SK-N-SH (cell line): ENCODE measurements around the gene TESMIN.

Experiments
- CHD2 ChIP-seq: fragments of 150-350 bp; IDR thresholded peaks from 2 replicates; pipeline ENCODE4 v1.6.1; 2018; ENCODE audit warnings: low read length; ENCODE audit not compliant: partially characterized antibody
- CTCF ChIP-seq: fragments of 200-600 bp; sonication (generic); IDR thresholded peaks from 2 replicates; pipeline ENCODE4 v1.6.1; 2017; ENCODE audit warnings: antibody characterized with exemption, mild to moderate bottlenecking, moderate library complexity
- EP300 ChIP-seq, 2 experiments: IDR thresholded peaks; 2 replicates each; pipeline versions ENCODE4 v1.4.0 to v1.6.1; 2012; ENCODE audit warnings: borderline replicate concordance in 1 of 2, low read depth in 1 of 2, low read length in 1 of 2
- GABPA ChIP-seq: IDR thresholded peaks from 2 replicates; pipeline ENCODE4 v1.4.0; 2012; ENCODE audit warnings: low read depth, mild to moderate bottlenecking
- POLR2AphosphoS5 ChIP-seq: IDR thresholded peaks from 2 replicates; pipeline ENCODE4 v1.6.1; 2012; ENCODE audit warnings: low read depth, low read length
- RCOR1 ChIP-seq: fragments of 150-350 bp; IDR thresholded peaks from 2 replicates; pipeline ENCODE4 v1.6.1; 2017; ENCODE audit warnings: antibody characterized with exemption, low read length
- SMC3 ChIP-seq: IDR thresholded peaks from 2 replicates; pipeline ENCODE4 v1.6.1; 2012; ENCODE audit warnings: low read depth, low read length, improper control_type of control experiment
- TAF1 ChIP-seq: IDR thresholded peaks from 2 replicates; pipeline ENCODE4 v1.6.1; 2012; ENCODE audit warnings: low read depth, mild to moderate bottlenecking, low read length, moderate library complexity, borderline replicate concordance
- TCF12 ChIP-seq: IDR thresholded peaks from 2 replicates; pipeline ENCODE4 v1.4.0; 2012
- USF2 ChIP-seq: fragments of 150-350 bp; IDR thresholded peaks from 2 replicates; pipeline ENCODE4 v1.6.1; 2017; ENCODE audit warnings: antibody characterized with exemption, low read length, low read depth, borderline replicate concordance

GRCh38 chr11:68775951-68776388, 24.6 kb upstream of the TESMIN start:
- TF ChIP-seq RCOR1 (no peak), EP300 (IDR thresholded peaks at IDR 0.05; ENCODE audit: borderline replicate concordance in 1 of 2, low read depth in 1 of 2, low read length in 1 of 2) (no peak), TAF1 (no peak), CTCF (no peak), POLR2AphosphoS5 (no peak), GABPA (no peak), TCF12 (no peak), USF2 (no peak), CHD2 (no peak), SMC3 (no peak)
